Fibroblast of skin of scalp (primary cell): ENCODE measurements around the gene CHRM1.

Source experiments
- DNase-seq: peaks from one replicate; pipeline ENCODE4 v3.0.0-alpha.2; 2013

Gene CHRM1

DNA sequence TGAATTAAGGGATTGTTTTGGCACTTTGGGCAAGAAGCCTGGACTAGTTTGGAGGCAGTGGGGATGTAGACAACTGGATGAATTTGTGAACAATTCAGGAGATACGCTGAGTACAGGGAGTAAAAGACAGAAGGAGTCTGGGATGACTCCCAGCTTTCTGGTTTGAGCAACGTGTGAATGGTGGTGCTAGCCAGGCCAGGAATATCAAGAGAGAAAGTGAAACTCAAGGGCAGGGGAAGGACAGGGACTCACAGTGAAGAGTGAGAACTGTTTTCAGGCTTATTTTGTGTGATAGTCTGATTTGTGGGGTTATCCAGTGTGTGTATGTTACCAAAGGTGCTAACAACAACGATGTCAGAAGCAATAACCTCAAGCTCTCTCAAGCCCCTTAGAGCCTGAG lies 15.9 kb downstream of the CHRM1 start:
- DNase-seq, result no peak

DNA sequence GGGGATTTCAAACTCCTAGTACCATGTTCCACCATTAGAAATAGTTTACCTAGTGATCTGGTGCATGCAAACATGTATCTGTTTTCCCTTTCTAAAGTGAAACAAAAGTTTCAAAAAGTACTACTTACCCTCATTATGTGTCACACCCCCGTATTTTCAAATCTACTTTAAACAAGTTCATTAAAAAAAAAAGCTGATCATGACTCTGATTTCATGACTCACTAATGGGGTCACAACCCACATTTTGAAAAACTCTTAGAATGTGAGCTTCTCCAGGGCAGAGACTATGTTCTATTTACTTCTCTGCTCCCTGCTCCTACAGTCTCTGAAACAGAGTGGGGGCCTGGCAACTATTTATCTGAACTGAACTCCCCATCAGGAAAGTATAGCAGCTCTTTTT lies 18.2 kb downstream of the CHRM1 start:
- no peak for DNase-seq

DNA sequence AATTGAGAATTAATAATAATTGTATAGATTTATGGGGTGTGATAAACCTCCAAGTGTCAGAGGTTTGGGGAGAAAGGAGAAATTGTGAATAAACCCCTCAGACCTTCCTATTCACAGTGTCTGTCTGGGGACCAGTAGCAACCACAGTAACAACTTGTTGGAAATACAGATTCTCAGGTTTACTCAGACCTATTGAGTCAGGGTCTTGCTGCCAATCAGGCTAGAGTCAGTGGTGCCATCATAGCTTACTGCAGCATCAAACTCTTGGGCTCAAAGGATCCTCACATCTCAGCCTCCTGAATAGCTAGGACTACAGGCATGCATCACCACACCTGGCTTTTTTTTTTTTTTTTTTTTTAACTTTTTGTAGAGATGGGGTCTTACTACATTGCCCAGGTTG lies 23.1 kb downstream of the CHRM1 start:
- DNase-seq, result no peak

DNA sequence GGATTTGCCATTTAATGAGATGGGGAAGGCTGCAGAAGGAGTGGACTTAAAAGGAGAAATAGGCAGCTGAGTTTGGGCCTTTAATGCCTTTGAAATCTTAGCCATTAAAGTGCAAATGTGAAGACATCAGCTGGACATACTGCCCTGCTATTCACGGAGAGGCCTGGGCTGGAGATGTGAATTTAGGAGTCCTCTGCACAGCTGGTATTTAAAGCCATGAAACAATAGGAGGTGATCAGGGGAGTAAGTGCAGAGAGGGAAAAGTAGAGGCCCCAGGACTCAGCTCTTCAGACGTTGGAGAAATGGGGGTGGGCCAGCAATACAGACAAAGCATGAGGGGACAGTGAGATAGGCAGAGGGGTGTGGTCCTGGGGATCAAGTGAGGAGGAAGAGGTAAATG lies 23.9 kb downstream of the CHRM1 start:
- DNase-seq, result no peak

DNA sequence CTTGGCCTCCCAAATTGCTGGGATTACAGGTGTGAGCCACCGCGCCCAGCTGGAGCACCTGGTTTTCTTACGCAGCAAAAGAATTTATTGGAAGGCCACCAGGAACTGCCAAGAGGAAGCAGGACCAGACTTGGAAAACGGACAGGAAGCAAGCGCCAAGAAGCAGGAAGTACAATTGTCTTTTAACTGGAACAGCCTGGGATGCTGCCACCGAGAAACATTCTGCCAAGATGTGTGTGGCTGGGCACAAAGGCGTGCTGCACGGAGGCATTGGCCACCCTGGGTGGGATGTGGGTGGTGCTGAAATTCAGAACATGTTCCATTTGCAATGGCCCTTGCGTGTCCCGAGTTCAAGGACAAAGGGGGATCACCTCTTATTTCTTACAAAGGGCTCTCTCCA lies 25.1 kb downstream of the CHRM1 start:
- DNase-seq, result no peak

DNA sequence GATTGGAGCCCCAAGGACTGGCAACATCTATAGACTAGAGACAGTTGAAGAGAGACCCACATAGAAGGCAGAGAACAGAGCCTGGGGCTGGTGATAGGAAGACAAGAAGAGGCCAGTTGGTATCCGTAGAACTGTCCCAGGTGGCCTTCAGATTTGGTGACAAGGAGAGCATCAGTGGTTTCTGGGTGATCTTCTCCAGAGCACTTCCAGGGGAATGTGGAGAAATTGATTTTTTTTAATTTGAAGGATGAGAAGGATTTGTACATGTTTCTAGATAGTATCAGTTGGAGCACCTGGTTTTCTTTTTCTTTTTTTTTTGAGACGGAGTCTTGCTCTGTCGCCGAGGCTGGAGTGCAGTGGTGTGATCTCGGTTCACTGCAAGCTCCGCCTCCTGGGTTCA lies 25.7 kb downstream of the CHRM1 start:
- no peak for DNase-seq

DNA sequence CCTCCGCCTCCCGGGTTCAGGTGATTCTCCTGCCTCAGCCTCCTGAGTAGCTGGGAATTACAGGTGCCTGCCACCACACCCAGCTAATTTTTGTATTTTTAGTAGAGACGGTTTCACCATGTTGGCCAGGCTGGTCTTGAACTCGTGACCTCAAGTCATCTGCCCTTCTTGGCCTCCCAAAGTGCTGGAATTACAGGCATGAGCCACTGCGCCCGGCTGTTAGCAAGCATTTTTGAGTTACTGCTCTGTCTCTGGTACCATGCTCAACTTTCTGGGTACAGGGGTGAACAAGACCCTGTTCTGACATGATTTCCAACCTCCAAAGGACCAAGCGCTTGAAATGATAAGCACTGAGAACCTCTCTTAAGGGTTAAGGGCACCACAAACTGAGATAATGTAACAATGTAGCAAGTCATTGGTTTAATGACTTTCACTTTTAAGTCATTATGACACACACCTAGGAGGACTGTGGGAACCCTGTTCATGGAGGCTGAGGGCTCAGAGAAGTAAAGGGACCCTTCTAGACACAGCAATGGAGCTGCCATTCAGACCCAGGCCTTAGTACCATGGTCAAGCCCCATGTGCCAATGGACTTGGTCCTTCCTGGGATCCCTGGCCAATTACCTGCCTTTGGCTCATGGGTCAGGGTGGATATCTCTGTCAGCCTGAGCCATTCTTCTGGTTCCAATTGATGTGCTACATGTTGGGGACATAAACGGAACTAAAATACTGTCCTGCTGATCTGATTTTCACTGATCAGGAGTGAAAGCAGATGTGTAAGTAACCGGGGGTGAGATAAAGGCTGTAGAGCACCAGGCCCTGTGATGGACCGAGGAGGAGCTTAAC lies 28.9 kb downstream of the CHRM1 start:
- no peak for DNase-seq

DNA sequence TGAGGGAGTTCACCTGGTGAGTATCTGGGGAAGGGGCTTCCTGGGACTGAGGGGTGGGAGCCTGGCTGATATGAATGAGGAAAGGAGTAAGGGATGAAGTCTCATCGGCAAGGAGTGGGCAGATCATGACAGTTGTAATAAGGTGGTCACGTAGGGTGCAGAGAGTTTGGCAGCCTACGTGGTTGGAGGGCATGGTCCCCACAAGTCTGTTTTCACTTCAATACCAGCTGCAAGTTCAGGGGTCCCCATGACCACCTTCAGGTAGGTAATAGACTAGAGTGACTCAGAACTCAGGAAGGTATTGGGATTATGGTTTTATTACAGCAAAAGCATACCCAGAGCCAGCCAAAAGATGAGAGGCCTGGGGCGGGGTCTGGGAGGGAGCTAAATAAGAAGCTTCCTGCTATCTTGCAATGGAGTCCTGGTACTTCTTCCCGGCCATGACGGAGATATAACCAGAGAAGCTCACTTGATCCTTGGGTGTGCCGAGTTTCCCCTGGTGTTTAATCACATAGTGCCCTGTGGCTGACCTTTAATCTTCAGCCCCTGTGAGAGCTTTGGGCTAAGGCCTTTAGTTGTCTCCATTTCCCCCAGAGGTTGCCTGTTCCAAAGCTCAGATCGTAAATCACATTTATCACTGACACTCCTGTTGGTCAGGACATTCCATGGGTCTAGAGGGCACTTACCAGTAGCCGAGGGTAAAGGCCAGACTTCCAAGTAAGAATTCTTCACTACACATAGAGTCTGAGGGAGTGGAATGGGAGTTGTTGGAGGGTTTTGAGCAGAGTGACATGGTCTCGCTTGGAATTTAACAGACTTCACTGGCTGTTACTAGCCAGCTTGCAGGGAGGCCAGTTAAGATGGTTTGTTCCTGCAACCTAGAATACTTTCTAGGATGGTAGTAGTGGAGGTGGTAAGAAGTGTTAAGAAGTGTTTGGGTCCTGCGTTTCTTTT lies 31.4 kb downstream of the CHRM1 start:
- DNase-seq, result peak; percentile 36

DNA sequence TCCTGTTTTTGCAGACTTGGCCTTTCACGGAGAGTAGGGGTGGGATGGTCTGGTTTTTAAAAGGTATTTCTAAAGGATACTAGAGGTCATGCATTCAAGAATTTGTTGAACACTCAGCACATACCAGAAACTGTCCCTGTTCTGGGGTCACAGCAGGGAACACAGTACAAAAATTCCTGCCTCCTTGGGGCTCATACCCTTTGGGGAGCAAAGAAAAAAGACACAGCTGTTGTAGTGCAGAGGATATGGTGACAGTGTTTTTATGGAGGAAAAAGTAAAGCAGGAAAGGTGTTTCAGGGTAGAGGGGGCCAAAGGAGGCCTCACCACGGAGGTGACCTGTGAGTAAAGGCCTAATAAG lies 32.1 kb downstream of the CHRM1 start:
- no peak for DNase-seq

DNA sequence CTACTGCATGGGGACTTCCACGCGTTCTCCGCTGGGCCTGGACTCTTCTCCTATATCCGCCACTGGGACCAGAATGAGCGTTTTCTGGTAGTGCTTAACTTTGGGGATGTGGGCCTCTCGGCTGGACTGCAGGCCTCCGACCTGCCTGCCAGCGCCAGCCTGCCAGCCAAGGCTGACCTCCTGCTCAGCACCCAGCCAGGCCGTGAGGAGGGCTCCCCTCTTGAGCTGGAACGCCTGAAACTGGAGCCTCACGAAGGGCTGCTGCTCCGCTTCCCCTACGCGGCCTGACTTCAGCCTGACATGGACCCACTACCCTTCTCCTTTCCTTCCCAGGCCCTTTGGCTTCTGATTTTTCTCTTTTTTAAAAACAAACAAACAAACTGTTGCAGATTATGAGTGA lies 32.8 kb downstream of the CHRM1 start:
- DNase-seq, result no peak

DNA sequence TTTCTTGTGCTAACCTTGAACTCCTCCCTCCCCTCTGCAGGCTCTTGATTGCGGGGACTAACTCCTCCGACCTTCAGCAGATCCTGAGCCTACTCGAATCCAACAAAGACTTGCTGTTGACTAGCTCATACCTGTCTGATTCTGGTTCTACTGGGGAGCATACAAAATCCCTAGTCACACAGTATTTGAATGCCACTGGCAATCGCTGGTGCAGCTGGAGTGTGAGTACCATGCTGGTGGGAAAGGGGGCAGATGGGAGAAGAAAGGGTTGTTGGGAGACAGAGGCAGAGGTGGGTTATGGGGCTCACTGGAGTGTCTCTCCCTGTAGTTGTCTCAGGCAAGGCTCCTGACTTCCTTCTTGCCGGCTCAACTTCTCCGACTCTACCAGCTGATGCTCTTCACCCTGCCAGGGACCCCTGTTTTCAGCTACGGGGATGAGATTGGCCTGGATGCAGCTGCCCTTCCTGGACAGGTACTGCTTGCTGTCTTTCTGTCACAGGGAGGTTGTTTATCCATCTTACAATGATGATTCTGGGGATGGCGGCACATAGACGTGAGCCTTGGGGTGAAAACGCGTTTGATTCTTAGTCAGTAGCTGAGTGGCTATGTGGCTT lies 35.9 kb downstream of the CHRM1 start:
- DNase-seq, result no peak

DNA sequence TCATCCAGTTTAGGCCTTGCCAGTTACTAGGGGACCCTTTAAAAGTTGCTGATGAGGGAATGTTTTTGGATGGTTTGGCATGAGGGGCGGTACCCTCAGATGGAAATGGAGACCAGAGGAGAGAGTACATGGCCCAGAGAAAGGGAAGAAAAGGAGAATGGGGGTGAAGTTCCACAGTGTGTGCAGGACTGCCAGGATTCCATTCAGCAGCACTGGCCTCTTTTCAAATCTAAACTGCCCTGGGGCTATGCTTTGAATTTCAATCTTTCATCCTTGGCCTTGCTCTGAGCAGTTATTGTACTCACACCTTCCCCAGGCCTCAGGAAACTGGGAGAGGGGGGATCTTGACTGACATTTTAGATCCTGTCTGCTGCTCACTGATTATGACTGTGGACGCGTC lies 37.5 kb downstream of the CHRM1 start:
- no peak for DNase-seq

DNA sequence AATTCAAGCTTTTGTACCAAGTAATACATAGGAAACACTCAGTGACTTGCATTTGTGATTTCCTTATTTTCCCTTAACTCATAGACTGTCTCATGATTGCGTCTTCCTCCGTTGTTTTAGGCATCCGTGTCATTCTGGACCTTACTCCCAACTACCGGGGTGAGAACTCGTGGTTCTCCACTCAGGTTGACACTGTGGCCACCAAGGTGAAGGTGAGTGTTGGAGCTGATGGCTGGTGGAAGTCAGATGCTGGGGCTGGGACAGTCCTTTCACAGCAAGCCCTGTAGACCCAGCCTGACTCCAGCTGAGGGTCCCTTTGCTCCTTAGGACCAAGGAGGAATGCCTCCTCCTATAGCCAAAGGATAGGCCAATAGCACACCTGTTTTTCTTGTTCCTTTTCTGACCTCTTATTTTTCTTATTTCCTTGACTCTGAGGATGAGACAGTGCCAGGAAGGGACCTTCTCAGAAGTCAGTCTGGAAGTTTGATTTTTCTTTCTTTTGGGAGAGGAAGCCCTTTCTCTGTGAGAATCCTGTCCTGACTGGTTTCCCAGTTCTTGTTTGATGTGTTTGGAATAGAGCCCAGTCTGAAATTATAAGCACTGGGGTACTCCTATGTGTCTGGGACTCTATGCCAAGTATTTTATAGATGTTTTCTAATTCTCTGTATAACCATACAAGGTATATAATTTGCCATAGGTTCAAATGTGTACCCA lies 38.2 kb downstream of the CHRM1 start:
- DNase-seq, result peak; percentile 31

DNA sequence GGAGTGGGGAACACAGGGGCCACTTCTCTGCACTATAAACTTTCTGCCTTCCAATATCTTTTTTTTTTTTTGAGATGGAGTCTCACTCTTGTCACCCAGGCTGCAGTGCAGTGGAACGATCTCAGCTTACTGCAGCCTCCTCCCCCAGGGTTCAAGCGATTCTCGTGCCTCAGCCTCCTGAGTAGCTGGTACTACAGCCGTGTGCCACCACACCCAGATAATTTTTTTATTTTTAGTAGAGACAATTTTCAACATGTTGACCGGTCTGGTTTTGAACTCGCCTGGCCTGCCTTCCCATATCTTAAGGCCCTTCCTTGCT lies 38.8 kb downstream of the CHRM1 start:
- no peak for DNase-seq

DNA sequence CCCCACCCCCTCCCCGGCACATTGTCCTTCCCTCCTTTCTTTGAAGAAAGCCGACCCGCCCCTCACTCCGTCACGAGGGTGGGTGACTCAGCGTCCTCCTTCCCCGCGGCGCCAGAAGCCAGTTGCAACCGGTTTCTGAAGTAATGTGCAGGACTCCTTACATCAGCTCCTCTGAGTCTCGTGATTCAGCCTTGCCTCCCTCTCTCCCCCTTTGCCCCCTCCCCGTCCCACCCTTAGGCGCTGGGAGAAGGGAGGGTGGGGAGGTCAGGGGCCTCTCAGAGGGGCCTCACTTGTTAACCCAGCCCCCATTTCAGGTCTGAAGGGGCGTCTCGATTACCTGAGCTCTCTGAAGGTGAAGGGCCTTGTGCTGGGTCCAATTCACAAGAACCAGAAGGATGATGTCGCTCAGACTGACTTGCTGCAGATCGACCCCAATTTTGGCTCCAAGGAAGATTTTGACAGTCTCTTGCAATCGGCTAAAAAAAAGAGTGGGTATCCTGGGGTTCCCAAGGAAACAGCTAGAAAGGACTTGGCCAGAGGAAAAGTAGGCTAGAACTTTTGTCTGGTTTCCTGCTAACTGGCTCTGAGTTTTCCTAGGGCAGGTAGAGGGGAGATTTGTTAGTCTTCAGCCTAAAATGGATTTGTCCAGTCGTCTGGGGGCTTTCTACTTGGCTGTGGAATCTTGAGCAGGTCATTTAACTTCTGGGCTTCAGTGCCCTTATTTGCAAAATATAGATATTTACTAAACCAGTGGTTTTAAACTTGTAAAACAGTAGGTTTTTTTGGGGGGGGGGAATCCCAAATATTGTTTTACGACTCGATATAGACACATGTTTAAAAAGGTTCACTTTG lies 39.4 kb downstream of the CHRM1 start:
- DNase-seq, result peak; percentile 99

DNA sequence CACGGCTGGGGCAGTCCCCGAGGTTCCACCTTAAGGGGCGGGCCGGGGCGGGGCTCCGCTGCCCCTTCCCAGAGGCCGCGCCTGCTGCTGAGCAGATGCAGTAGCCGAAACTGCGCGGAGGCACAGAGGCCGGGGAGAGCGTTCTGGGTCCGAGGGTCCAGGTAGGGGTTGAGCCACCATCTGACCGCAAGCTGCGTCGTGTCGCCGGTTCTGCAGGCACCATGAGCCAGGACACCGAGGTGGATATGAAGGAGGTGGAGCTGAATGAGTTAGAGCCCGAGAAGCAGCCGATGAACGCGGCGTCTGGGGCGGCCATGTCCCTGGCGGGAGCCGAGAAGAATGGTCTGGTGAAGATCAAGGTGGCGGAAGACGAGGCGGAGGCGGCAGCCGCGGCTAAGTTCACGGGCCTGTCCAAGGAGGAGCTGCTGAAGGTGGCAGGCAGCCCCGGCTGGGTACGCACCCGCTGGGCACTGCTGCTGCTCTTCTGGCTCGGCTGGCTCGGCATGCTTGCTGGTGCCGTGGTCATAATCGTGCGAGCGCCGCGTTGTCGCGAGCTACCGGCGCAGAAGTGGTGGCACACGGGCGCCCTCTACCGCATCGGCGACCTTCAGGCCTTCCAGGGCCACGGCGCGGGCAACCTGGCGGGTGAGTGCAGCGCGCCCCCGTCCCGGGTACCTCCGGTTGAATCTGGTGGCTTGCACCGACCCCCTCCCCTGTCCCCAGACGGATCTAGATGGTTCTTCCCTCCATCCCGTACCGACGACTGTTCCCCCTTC lies 40.2 kb downstream of the CHRM1 start, which contains the start of gene SLC3A2:
Gene SLC3A2 (plus strand): TSS at position 94 of the 776 bp plus-strand sequence. CDS start 128 bp downstream, at position 222.
- DNase-seq, result peak; percentile 87

DNA sequence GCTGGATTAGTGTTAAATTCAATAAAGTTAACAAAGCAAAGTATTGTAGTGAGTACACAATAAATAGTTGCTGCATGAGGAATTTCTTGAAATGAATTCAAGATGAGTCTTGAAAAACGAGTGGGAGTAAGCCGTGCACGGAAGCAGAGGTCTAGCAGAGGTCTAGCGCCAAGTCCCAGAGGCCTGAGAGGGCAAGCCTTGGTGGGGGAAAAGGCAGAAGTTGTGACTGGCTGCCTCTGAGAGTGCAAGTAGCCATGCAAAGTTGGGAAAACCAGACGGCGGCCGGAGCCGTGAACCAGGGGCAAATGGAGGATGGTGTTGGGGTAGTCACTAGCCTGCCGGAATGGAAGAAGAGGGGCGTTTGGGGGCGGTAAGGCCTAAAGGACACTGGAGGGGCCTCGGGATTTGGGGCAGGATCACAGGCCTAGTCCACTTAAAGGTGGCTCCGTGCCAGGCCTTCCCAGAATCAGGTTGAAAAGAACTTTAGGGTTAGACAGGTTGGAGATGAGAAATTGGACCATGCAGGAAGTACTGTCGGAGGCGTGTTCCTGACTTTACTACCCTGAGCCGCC lies 40.8 kb downstream of the CHRM1 start:
- peak; percentile 71 for DNase-seq

DNA sequence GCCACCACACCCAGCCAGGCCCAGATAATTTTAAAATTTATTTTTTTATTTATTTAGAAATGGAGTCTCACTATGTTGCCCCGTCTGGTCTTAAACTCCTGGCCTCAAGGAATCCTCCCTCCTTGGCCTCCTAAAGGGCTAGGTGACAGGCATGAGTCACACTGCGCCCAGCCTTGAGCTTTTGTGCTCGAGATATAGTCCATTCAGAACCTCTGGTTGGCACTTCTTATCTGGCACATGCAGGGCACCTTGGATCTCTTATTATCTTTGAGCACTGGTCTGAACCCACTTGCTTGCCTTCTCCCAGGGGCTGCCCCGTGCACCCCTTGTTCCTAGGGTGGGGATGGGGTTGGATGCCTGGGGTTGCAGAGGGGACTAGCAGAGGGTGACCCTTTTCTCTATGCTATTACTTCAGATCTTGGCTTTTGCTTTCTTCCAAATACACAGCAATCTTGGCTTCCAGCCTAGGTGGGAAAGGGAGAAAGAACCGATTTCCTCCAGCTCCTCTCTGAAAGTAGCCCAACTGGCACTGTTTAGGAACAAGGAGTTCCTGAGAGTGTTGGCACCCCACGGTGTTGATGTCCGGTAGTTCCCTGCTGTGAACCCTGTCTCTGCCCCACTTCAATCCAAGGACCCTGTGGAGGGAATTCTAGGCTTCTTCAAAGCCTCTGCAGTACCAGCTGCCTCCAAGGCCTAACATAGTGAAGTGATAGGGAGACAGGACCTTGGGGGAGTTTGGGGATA lies 41.8 kb downstream of the CHRM1 start:
- DNase-seq, result no peak

DNA sequence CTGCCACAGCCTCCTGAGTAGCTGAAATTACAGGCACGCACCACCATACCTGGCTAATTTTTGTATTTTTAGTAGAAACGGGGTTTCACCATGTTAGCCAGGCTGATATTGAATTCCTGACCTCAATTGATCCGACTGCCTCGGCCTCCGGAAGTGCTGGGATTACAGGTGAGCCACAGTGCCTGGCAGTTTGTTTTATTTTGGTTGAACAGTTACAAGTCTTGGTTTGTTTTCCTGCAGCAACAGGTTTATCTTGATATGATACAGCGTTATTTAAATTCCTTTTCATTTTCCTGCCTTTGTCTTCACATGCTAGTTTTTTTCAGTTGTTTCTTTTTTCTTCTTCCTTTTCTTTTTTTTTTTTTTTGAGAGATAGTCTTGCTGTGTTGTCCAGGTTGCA lies 44.5 kb downstream of the CHRM1 start:
- DNase-seq, result no peak
